ENCODE data around the gene KRTAP5-2. TPM values are rescaled to one million over a fixed set of nuclear protein-coding genes. Genes with fewer than 3 reads are reported as not detected.
A peak's percentile ranks its signal among the peaks of the same experiment; 100 is the strongest.
"Not testable (repeated sequence)": the region's sequence is repeated elsewhere in the genome, so short reads cannot be mapped to it uniquely, and the experiment has no call there.

KRTAP5-2 gene
- total RNA-seq, 1 donor from 2014 or later, result not detected

DNA sequence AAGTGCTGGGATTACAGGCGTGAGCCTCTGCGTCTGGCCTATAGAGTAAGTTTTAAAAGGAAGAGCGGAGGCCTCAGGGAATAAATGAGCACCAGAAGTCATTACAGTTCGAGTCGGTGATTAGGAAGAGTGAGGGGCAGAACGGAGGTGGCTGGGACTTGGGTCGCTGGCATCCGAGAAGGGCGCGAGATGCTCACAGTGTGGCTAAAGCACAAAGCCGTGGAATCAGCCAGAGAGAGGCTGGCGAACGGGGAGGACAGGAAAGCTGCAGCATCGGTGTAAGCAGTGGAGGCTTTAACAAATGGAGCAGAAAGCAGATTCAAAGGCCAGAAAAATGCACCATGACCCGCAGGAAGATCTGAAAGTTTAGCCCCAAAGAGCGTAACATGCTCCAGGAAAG, 26.5 kb upstream of the KRTAP5-2 start:
- DNase-seq, result no peak
- TF ChIP-seq, protein P1, sequence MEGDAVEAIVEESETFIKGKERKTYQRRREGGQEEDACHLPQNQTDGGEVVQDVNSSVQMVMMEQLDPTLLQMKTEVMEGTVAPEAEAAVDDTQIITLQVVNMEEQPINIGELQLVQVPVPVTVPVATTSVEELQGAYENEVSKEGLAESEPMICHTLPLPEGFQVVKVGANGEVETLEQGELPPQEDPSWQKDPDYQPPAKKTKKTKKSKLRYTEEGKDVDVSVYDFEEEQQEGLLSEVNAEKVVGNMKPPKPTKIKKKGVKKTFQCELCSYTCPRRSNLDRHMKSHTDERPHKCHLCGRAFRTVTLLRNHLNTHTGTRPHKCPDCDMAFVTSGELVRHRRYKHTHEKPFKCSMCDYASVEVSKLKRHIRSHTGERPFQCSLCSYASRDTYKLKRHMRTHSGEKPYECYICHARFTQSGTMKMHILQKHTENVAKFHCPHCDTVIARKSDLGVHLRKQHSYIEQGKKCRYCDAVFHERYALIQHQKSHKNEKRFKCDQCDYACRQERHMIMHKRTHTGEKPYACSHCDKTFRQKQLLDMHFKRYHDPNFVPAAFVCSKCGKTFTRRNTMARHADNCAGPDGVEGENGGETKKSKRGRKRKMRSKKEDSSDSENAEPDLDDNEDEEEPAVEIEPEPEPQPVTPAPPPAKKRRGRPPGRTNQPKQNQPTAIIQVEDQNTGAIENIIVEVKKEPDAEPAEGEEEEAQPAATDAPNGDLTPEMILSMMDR (IDR thresholded peaks at IDR 0.05), result no peak
- Histone ChIP-seq H3K9me3 (no peaks in the 10 kb centered on the region), H3K27ac (no peak overlapping the region), H3K36me3 (no peaks in the 10 kb centered on the region), H3K27me3 (ENCODE audit: low read depth) (peaks cover 19% of the 10 kb centered on the region), H3K4me1 (peaks cover 8% of the 10 kb centered on the region), H3K4me3 (no peak overlapping the region)
- intact Hi-C loops (cut with DNase I), result no loop called here
- no peak for ATAC-seq

GRCh38 chr11:1623716-1624115, 25.6 kb upstream of the KRTAP5-2 start:
- intact Hi-C loops (cut with DNase I), result no loop called here
- no peaks in the 10 kb centered on the region for H3K36me3 ChIP-seq
- no peak overlapping the region for H3K4me3 ChIP-seq
- TF ChIP-seq, protein P1 (IDR thresholded peaks at IDR 0.05), result no peak
- H3K27ac ChIP-seq, result no peak overlapping the region
- ATAC-seq, result no peak
- H3K4me1 ChIP-seq, result peaks cover 2% of the 10 kb centered on the region
- peaks cover 11% of the 10 kb centered on the region for H3K27me3 ChIP-seq (ENCODE audit: low read depth)
- no peaks in the 10 kb centered on the region for H3K9me3 ChIP-seq
- DNase-seq, result no peak

GRCh38 chr11:1622086-1622485, 24.0 kb upstream of the KRTAP5-2 start, which contains the start of gene KRTAP5-4:
Gene KRTAP5-4, minus strand, starts transcription at chr11:1622138. Its CDS starts 45 bp downstream, at chr11:1622093.
- ATAC-seq, result no peak

DNA sequence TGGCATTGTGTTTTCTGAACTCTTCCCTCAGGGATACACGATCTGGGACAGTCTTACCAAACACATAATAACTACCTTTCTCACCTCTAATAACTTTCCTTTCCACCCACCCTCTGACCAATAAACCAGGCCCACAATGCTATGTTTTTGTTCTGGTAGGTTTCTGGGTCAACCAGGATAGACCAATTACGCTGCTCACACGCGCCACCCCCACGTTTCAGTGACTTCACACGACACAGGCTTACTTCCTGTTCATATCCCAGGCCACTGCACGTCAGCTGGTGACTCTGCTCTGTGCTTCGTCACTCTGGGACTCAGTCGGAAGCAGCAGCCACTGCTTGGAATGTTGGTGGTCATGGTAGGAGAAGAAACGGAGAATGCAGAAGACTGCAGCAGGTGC, 21.4 kb upstream of the KRTAP5-2 start:
- TF ChIP-seq, protein P1 (IDR thresholded peaks at IDR 0.05), result no peak
- Histone ChIP-seq H3K27me3 (ENCODE audit: low read depth) (peaks cover 32% of the 10 kb centered on the region), H3K4me1 (no peaks in the 10 kb centered on the region), H3K4me3 (no peak overlapping the region), H3K9me3 (no peaks in the 10 kb centered on the region), H3K27ac (no peak overlapping the region), H3K36me3 (no peaks in the 10 kb centered on the region)
- intact Hi-C loops (cut with DNase I), result no loop called here
- DNase-seq (no peak), ATAC-seq (no peak)

More at GRCh38 chr11:1622086-1622485, 24.0 kb upstream of the KRTAP5-2 start, which contains the start of gene KRTAP5-4:
- H3K4me3 ChIP-seq, result no peak within 1 kb of the TSS
- no peaks in the 10 kb centered on the region for H3K36me3 ChIP-seq
- no peaks in the 10 kb centered on the region for H3K9me3 ChIP-seq
- no peak within 1 kb of the TSS for H3K27ac ChIP-seq
- no peaks in the 10 kb centered on the region for H3K4me1 ChIP-seq
- peaks cover 11% of the 10 kb centered on the region for H3K27me3 ChIP-seq (ENCODE audit: low read depth)
- DNase-seq, result no peak
- intact Hi-C loops (cut with DNase I), result no loop called here
- TF ChIP-seq, protein P1 (IDR thresholded peaks at IDR 0.05), result no peak

- intact Hi-C loops (cut with DNase I), result no loop called here
- Histone ChIP-seq H3K4me1 (no peaks in the 10 kb centered on the region), H3K4me3 (no peak overlapping the region), H3K9me3 (no peaks in the 10 kb centered on the region), H3K36me3 (no peaks in the 10 kb centered on the region), H3K27ac (no peak overlapping the region), H3K27me3 (ENCODE audit: low read depth) (peaks cover 32% of the 10 kb centered on the region)
- ATAC-seq, result no peak
- TF ChIP-seq, protein P1 (IDR thresholded peaks at IDR 0.05), result no peak
- DNase-seq, result no peak
Observed at GRCh38 chr11:1618231-1618630, 20.1 kb upstream of the KRTAP5-2 start.

- H3K9me3 ChIP-seq, result no peaks in the 10 kb centered on the region
- no peak within 1 kb of the TSS for H3K4me3 ChIP-seq
- ATAC-seq, result no peak
- intact Hi-C loops (cut with DNase I), result no loop called here
- H3K27ac ChIP-seq, result no peak within 1 kb of the TSS
- no peak for DNase-seq
- peaks cover 15% of the 10 kb centered on the region for H3K27me3 ChIP-seq (ENCODE audit: low read depth)
- no peaks in the 10 kb centered on the region for H3K4me1 ChIP-seq
- H3K36me3 ChIP-seq, result no peaks in the 10 kb centered on the region
- TF ChIP-seq, protein P1 (IDR thresholded peaks at IDR 0.05), result no peak
Observed at GRCh38 chr11:1608363-1608762, 10.3 kb upstream of the KRTAP5-2 start, which contains the start of gene KRTAP5-3. Gene KRTAP5-3, minus strand, starts transcription at chr11:1608463. Its CDS starts 78 bp downstream, at chr11:1608385.

GRCh38 chr11:1607901-1608300, 9.8 kb upstream of the KRTAP5-2 start:
- H3K27me3 ChIP-seq (ENCODE audit: low read depth), result peaks cover 15% of the 10 kb centered on the region

DNA sequence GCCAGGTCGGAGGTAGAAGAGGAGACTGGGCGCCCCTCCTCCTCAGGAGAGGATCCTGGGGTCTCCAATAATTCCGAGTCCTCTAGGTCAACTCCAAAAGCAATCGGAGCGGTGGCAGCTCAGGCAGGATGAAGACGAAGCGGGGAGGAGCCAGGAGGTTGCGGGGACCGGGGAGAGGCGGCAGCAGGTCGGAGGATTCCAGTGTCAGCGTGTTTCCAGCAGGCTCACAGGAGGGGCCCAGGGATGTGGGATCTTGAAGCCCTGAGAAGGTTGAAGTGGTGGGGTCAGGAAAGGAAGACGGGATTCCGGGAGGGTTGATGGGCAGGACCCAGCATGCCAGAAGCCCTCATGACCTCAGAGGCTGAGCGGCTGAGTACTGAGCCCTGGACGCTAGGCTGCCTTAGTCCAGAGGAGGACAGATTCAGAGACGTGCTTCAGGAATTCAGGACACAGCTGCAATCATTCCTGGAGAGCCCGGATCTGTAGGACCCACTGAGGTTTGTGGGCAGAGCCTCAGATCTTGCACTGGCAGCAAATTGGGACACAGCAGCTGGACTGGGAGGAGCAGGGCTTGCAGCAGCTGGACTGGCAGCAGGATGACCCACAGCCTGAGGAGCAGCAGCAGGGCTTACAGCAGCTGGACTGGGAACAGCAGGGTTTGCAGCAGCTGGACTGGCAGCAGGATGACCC, 9.2 kb upstream of the KRTAP5-2 start:
- H3K27ac ChIP-seq; H3K4me1 ChIP-seq; H3K9me3 ChIP-seq; DNase-seq; intact Hi-C loops (cut with DNase I); H3K36me3 ChIP-seq; H3K4me3 ChIP-seq: not testable (repeated sequence)
- H3K27me3 ChIP-seq (ENCODE audit: low read depth), result peaks cover 15% of the 10 kb centered on the region
- ATAC-seq, result peak in 1 of 2 donors; percentile 29

More at GRCh38 chr11:1607901-1608300, 9.8 kb upstream of the KRTAP5-2 start:
- DNase-seq; ATAC-seq; H3K36me3 ChIP-seq; H3K9me3 ChIP-seq; intact Hi-C loops (cut with DNase I); H3K4me1 ChIP-seq; H3K4me3 ChIP-seq; H3K27ac ChIP-seq: not testable (repeated sequence)

Measured in lower lobe of right lung (tissue), 2 donors.